NCI-H226 (cell line): ENCODE measurements around the gene COL18A1.
"Not testable (repeated sequence)": the region's sequence is repeated elsewhere in the genome, so short reads cannot be mapped to it uniquely, and the experiment has no call there.

Source experiments
- DNase-seq: peaks from one replicate; pipeline ENCODE4 v3.0.0-alpha.2; 2015

COL18A1 gene

DNA sequence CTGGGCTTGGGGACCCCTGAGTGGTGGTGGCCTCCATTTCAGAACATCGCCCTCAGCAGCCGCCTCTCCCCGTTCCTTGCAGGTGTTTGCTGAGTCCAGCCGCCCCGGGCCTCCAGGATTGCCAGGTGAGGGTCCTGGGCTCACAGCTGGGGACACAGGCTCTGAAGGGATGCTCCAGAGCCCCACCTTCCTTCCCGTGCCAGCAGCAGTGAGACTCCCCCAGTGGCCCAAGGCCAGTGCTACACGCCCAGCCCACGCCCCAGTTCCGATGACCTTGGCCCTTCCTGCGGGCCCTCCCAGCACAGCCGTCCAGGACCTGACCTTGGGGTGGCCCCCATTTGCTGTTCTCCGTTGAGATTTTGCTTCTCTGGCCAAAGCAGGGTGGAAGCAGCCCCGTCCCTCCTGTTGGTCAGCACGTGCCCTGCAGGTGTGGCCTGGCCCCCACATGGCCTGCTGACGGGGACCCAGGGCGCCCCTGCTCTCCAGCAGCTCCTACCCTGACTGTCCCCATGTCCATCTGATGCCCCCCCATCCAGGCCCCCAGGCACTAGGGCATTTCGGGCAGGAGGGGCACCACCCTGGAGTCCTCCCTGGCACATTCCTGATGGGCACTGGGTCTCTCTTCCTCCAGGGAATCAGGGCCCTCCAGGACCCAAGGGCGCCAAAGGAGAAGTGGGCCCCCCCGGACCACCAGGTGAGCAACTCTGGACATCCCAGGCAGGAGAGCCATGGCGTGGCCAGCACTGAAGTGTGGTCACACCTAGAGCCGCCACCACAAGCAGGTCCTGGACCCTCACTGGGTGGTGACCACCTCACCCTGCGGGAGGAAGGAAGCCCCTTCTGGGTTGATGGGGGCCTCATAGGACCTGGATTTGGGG lies 92.2 kb downstream of the COL18A1 start:
- DNase-seq, result no peak

DNA sequence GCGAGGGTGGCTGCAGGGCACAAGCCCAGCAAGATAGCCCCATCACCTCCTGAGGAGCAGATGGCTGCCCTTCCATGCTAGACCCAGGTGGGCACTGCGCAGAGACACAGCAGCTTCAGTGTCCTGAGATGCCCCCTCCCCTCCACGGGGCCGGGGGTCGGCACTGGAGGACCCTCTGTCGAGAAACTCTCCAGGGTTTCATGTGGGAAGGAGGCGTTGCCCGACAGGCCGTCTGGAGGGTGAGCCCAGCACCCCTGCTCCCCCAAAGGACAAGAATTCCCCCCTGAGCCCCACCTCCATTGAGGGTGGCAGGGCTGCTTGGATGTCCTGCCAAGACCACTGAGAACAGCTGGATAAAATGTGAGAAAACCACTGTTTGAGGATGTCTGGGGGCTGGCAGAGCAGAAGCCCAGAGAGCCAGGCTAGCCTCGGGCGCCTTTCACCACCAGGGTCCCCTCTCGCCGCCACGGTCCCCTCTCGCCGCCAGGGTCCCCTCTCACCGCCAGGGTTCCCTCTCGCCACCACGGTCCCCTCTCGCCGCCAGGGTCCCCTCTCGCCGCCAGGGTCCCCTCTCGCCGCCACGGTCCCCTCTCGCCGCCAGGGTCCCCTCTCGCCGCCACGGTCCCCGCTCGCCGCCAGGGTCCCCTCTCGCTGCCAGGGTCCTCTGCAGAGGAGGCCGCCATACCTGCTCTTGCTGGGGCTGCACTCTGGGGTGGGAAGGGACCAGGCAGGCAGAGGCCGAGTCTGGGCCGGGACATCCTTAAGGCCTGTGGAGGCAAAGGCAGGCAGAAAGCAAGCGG lies 93.1 kb downstream of the COL18A1 start:
- no peak for DNase-seq

DNA sequence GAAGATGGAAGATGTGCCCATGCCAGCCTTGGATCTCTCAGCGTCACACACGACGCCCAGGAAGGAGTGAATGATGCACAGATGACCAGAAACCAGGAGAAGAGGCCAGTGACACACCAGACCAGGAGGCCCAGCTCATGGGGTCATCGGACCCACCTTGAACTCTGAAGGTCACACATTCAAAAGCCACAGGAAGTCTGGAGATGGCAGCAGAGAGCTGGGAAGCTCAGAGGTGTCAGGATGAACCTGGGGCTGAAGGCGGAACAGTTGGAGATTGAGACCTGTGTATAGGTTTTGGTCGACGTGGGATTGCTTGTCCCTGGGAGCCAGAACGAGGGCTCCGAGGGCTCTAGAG lies 93.7 kb downstream of the COL18A1 start:
- DNase-seq, result no peak

DNA sequence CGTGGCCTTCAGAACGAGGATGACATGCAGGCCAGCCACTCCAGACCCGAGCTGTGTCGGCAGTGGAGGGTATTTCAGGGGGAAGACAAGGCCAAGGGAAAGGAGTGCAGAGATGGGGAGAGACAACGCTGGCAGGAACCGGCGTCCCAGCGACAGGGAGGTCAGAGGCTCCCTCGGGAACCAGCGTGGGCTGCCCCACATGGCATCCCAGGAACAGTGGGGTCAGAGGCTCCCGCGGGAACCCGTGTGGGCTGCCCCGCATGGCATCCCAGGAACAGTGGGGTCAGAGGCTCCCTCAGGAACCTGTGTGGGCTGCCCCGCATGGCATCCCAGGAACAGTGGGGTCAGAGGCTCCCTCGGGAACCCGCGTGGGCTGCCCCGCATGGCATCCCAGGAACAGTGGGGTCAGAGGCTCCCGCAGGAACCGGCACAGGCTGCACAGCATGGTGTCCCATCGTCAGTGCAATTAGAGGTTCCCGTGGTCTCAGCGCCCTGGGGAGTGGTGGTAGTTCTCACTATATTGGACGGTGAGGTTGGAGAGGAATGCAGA lies 94.3 kb downstream of the COL18A1 start:
- no peak for DNase-seq

DNA sequence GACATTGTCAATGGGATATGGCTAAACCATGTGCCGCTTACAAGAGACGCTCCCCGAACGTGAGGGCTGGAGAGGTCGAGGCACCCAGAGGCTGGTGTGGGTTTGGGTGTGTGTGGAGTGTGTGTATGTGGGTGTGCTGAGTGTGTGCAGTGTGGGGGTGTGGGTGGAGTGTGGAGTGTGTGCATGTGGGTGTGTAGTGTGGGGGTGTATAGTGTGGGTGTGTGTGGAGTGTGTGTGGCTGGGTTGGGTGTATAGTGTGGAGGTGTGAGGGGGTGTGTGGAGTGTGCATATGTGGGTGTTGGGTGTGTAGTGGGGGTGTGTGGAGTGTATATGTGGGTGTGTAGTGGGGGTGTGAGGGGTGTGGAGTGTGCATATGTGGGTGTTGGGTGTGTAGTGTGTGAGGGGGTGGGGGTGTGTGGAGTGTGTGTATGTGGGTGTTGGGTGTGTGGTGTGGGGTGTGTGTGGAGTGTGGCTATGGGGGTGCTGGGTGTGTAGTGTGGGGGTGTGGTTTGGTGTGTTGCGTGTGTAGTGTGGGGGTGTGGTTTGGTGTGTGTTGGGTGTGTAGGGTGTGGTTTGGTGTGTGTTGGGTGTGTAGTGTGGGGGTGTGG lies 95.1 kb downstream of the COL18A1 start:
- no peak for DNase-seq

DNA sequence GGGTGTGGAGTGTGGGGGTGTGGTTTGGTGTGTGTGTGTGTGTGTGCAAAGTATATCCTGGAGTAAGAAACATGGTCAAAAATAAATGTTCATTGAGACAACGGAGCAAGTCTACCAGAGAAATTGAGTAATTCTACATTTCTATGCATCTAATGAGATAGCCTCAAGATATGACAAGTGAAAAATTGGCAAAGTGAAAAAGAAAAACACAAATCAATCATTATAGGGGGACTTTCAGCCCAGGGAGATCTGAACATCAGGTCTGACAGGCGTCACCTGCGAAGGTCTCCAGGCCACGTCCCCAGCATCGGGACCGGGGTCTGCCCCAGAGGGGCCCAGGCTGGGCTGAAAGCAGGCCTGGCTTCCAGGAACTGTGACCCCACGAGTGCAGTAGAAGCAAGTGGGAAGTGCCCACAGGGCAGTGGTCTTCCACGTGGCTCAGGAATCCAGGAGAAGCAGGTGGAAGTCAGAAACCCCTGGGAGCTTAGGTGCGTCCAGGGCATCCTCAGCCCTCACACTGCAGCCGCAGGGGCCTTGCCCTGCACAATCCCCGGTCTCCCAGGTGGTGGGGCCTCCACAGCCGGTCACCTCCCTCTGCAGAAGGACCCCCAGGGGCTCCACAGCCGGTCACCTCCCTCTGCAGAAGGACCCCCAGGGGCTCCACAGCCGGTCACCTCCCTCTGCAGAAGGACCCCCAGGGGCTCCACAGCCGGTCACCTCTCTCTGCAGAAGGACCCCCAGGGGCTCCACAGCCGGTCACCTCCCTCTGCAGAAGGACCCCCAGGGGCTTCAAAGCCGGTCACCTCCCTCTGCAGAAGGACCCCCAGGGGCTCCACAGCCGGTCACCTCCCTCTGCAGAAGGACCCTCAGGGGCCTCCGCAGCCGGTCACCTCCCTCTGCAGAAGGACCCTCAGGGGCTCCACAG lies 96.4 kb downstream of the COL18A1 start:
- DNase-seq, result not testable (repeated sequence)

DNA sequence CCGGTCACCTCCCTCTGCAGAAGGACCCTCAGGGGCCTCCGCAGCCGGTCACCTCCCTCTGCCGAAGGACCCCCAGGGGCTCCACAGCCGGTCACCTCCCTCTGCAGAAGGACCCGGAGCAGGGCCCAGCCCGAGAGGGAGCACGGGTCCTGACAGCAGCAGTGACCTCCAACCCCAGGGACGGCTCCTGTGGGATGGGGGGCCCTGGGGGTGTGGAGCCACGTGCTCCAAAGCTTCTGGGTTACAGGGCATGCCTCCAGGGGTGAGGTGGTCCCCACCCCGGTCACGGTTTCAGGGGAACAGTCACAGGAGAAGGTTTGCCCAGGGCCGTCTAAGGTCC lies 97.0 kb downstream of the COL18A1 start:
- no peak for DNase-seq

DNA sequence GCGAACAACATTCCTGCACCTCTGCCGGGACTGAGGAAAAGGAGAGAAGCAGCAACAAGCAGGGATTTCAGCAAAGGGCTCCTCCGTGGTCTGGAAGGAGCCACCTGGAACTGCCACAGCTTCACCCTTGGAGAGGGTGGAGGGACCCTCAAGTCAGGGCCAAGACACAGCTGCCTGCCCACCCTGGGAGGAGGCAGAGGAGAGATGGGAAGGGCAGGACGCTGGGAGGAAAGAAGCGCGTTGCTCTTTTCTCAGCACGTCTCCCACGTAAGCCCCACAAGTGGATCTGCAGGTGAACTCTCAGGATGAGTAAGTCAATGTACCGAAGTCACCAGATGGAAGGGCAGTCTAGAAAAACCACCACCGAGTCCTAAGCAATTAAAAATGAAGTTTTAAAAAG lies 97.6 kb downstream of the COL18A1 start:
- no peak for DNase-seq

DNA sequence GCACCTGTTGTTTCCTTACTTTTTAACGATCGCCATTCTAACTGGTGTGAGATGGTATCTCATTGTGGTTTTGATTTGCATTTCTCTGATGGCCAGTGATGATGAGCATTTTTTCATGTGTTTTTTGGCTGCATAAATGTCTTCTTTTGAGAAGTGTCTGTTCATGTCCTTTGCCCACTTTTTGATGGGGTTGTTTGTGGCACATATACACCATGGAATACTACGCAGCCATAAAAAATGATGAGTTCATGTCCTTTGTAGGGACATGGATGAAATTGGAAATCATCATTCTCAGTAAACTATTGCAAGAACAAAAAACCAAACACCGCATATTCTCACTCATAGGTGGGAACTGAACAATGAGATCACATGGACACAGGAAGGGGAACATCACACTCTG lies 98.3 kb downstream of the COL18A1 start:
- DNase-seq, result not testable (repeated sequence)

DNA sequence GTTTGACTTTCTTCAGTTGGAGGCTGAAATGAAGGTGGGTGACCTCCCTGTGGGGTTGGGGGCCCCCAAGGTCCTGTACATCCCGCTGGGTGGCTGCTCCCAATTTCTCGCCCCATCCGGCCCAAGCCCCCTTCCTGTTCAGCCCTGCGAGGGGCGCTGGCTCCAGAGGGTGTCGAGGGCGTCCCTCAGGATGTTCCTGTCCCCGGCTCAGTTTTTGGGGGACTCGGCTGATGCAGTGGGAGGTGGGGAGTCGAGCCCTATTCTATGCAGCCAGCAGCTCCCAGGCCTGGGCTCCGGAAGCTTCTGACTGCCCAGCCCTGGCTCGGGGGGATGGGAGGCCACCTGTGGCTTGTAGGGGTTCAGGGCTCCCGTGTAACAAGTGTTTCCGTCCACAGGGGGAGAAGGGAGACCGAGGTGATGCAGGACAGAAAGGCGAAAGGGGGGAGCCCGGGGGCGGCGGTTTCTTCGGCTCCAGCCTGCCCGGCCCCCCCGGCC lies 99.1 kb downstream of the COL18A1 start:
- DNase-seq, result no peak

DNA sequence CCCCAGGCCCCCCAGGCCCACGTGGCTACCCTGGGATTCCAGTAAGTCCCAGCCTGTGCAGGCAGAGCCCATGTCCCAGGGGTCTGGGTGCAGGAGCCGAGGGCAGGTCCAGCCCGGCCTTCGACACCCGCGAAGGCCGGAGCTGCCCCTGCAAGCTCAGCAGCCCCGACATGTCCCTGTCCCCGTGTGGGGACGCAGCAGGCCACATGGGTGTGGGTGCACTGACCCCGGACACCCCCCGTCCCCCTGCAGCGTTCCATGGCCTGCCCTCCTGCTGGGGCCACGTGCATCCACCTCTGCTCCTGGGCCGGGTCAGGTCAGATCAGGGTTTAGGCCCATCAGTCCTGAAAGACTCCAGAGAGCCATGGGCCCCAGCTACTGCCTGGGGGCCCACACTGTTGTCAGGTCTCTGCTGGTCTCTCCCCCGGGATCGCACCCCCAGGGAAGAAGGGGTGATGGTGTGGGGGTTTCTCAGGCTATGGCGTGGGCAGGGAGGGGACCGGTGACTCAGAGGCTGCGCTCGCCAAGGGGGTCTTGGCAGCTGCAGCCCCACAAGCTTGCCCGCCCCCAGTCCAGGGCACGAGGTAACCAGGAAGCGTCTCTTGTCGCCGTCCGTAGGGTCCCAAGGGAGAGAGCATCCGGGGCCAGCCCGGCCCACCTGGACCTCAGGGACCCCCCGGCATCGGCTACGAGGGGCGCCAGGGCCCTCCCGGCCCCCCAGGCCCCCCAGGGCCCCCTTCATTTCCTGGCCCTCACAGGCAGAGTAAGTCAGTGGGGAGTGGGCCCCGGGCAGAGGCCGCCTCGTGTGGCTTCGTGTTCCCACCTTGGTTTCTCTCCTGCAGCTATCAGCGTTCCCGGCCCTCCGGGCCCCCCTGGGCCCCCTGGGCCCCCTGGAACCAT lies 99.8 kb downstream of the COL18A1 start:
- no peak for DNase-seq

DNA sequence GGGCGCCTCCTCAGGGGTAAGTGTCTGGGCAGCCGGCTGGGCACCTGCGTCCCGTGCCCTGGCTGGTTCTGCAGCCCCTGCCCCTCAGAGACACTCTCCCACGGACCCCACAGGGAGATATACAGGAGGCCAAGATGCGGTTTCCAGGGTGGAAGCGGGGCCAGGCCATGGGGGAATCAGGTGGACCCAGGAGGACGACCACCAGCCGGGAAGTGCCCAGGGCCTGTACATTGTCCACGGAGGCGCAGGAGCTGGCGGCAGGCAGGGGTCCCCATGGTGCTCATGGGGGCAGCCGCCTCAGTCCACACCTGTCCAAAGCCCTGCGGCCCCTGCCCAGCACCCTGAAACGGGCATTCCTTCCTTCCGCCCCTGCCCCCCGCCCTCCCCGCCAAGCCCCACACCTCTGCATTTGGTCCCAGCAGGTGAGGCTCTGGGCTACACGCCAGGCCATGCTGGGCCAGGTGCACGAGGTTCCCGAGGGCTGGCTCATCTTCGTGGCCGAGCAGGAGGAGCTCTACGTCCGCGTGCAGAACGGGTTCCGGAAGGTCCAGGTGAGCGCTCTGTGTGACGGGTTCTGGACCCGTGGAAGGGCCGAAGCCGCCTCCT lies 100.6 kb downstream of the COL18A1 start:
- no peak for DNase-seq

DNA sequence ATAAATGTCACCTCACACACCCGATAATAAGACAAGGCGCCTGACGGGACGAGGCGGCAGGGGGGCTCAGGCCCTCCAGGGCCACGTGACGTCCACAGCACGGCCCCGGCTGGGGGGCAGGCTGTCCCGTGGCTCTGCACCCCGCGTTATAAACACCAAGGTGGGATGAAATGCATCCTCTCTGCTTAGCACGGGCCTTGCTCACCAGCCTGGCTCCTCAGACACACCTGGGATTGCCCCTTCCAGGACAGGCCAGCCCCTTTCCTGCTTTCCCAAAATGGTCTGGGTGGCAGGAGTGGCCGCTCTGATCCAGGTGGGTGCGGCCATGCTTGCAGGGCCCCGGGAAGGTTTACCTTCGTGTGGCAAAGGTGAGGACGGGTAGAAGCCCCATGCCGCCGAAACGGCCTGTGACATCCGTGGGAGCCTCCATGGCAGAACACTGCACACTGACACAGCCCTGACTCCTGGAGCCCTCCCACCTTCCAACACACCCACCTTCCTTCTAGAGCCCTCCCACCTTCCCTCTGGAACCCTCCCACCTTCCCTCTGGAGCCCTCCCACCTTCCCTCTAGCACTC lies 101.4 kb downstream of the COL18A1 start:
- no peak for DNase-seq

DNA sequence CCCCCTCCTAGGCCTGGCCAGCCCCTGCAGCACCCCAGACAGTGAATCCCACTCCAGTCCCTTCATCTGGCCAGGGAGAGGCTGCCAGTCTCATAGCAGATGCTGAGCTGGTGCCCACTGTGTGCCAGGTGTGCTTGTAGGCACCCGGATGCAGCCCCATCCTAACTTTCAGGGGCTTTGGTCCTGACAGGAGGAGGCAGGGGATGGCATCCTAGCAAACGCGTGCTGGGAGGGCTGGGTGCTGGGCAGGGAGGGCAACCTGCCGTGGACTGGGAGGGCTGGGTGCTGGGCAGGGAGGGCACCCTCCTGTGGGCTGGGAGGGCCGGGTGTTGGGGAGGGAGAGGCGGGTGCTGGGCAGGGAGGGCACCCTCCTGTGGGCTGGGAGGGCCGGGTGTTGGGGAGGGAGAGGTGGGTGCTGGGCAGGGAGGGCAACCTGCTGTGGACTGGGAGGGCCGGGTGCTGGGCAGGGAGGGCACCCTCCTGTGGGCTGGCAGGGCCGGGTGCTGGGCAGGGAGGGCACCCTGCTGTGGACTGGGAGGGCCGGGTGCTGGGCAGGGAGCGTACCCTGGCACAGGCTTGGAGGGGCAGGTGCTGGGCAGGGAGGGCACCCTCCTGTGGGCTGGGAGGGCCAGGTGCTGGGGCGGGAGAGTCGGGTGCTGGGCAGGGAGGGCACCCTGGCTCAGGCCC lies 102.0 kb downstream of the COL18A1 start:
- DNase-seq, result no peak

DNA sequence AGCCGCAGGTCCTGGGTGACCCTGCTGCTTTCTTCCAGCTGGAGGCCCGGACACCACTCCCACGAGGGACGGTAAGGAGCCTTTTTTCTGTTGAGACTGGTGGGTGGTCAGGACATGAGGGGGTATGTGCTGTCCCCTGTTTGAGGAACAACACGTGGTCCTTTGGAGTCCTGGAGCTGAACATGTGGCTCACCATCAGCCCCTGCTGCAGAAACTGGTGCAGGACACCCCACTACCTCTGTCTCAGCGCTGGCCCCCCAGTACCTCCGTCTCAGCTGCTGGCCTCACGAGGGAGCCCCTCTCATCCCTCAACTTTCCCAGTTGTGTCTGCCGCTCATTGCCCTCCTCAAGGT lies 102.5 kb downstream of the COL18A1 start:
- no peak for DNase-seq

DNA sequence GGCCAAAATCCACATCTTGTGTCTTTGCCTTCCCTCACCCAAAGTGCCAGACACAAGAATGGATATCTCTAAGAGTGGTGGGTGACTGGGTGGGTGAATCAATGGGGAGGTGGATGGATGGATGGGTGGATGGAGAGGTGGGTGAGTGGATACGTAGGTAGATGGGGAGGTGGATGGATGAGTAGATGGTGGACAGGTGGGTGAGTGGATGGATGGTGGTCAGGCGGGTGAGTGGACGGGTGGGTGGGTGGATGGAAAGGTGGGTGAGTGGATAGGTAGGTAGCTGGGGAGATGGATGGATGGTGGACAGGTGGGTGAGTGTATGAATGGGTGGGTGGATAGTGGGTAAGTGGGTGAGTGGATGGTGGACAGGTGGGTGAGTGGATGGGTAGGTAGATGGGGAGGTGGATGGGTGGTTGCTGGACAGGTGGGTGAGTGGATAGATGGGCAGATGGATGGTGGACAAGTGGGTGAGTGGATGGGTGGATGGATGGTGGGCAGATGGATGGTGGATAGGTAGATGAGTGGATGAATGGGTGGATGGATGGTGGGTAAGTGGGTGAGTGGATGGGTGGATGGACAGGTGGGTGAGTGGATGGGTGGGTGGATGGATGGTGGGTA lies 103.0 kb downstream of the COL18A1 start:
- DNase-seq, result no peak

DNA sequence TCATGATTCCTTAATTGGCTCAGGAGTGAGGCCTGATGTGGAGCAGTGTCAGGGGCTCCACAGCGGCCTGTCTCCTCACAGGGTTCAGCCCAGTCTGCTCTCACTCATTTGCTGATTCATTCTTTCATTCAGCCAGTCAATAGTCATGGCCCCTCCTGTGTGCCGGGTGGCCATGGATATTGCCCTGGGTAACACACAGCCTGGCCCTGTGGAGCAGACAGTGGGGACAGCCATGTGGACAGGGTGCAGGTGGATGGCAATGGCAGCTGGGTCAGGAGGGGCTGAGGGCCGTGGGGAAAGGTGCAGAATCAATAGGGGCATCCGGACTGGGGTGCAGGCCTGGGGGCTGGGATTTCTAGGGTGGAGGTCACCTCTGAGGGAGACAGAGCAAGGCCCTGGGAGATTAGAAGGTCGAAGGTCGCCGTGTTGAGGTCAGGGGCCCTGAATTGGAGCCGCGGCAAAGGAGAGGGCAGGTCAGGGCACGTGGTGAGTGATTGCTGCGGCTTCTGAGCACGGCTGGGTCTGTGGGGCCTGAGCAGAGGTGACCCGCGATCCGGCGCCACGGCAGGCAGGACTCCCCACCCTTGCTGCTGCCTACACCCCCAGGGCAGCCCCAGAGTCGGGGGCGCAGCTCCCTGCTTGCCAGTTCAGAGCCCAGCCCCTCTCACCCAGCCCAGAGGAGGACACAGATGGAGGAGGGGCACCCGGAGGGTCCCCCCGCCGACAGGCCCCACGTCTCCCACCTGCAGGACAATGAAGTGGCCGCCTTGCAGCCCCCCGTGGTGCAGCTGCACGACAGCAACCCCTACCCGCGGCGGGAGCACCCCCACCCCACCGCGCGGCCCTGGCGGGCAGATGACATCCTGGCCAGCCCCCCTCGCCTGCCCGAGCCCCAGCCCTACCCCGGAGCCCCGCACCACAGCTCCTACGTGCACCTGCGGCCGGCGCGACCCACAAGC lies 103.9 kb downstream of the COL18A1 start:
- no peak for DNase-seq
